HL-60/S4 treated with phorbol 12-myristate 13-acetate at 8.2 ng/mL for 4 days and 3 days (cell line): ENCODE measurements around the gene LDHAL6B.

Experiments
- in situ Hi-C: fragments of 300-500 bp; cut with MboI; formaldehyde crosslinking; loops from 2 replicates; pipeline ENCODE4 v1.15.0; 2022; ENCODE audit warnings: low sequenced_read_pairs

LDHAL6B gene

DNA sequence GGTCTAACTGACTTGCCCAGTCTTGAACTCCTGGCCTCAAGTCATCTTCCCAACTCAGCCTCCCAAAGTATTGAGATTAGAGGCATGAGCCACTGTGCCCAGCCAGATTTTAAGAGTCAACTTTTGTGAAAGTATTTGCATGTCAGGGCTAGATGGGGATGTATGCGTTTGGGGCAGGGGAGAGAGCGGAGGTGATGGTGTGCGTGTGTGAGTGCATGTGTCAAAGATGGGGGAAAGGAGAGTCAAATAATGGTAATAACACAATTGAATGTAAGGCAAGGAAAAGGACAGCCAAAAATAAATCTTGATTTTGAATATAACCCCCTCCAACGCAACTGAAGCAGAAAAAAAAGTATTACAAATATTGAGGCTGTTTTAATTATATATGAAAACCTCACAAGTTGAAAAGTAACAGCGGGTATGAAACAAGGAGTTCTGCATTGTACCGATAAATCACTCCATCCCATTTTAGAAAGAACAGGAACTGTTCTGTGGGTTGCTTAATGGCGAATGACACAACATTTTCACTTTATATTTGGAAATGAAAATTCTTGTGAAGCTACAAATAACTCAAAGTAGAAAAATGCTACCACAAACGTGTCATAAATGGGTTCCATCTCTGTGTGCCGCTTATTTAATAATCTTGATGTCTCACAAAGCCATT lies 29.9 kb upstream of the LDHAL6B start:
- in situ Hi-C loops: no loop called here

DNA sequence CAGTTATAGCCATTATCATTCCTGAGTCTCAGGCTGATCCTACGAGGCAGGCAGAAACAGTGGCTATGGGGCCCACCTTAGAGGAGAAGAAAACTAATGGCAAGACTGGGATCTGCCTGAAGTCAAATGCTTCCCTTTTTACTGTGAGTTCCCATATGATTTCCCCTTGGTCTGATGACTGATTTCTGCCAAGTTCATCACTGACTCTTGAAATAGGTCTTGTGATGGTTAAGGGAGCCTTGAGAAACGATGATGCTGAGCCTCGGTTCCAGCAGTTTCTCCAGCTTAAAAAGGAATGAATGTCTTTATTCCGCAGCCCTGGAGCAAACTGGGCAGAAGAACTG lies 29.4 kb upstream of the LDHAL6B start:
- in situ Hi-C loops: no loop called here

DNA sequence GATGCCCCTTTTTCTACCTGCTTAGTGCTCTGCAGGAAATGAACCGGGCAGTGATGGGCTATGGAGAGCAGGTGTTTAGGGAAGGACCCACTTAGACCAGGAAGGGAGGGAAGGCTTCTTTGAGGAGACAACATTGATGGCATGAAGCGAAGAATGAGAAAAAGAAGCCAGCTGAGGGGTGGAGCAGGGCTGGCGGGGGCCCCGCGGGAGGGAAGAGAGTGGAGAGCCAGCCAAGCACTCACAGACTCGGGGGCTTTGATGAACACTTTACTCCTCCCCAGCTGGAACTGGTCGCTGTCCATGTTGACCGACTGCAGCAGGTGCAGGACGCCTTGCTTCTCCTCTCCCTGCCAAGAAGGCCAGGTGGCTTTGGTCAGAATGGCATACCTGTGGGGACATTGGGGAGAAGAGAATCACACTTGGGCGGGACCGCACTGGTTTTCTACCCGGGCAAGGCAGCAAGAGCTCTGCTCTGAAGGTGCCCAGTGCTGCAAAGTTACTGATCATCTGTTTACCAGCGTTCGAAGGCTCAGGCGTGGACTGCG lies 28.4 kb upstream of the LDHAL6B start:
- in situ Hi-C loops: no loop called here

DNA sequence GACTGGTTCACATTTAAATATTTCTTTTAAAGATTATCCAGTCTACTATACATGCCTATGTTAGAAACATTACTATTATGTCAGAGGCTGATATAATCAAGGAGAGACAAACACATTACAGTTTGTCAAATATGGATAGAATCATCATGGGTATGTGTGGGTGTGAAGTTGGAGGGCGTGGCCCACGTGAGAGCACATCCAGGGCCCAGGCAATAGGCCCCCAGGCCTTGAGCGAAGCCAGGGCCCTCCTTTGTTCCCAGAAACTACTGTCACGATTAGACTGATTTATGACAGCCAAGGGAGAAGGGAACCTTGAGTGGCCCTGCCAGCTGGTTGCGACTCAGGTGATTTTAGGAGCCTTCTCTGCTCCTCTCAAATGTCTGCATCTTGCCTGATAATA lies 26.9 kb upstream of the LDHAL6B start:
- in situ Hi-C loops: no loop called here

DNA sequence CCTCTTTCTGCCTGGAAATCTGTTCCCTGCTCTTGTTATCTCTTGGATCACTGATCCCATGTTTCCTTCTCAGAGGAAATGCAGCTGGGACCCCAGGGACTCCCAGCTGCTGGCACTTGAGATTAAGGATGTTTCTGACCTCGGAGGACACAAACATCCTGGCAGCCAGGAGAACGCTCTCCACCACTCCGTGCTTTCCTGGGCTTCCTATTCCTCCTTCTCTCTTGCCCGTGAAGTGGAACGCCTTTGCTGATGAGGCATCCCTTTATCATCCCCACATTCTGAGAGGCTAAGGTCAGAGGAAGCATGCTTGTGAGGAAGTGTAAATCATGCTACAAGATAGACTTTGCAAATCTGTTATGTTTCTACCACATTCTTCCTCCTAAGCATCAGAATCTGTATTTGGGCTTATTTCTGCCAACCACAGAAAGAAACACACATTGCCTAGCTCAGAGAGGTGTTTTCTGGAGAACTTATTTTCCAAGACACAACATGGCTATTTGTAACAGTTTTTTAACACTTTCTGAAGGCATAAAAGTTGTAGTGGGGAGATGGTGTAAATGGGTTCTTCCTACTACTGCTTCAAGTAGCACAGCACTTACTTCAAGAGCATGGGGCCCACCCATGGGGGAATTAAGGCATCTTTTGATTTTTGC lies 25.6 kb upstream of the LDHAL6B start:
- in situ Hi-C loops: no loop called here

DNA sequence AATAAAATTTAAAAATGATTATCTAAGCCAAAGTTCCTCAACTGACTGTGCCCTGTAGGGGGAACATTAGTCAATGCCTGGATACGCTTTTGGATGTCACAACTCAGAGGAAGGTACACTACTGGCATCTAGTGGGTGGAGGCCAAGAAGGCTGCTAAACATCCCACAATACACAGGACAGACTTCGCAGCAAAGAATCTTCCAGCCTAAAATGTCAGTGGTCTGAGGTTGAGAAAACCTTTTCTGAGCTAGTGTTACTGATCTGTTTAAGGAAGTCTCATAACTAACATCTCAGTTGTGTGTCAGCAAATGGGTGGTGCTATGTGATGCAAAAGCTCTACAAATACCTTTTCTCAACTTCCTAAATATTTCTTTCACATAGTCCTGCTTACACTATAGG lies 20.9 kb upstream of the LDHAL6B start:
- in situ Hi-C loops: no loop called here

DNA sequence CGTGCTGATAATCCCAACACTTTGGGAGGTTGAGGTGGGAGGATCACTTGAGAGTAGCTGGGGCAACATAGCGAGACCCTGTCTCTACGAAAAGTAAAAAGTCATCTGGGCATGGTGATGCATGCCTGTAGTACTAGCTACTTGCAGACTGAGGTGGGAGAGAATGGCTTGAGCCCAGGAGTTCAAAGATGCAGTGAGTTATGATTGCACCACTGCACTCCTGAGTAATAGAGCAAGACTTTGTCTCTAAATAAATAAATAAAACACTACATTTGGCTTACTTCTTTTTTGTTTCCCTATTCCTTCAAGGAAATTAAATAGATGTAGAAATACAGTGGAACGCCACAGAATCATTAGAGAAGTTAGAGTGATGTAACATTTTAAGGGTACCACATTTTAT lies 20.1 kb upstream of the LDHAL6B start:
- in situ Hi-C loops: no loop called here

DNA sequence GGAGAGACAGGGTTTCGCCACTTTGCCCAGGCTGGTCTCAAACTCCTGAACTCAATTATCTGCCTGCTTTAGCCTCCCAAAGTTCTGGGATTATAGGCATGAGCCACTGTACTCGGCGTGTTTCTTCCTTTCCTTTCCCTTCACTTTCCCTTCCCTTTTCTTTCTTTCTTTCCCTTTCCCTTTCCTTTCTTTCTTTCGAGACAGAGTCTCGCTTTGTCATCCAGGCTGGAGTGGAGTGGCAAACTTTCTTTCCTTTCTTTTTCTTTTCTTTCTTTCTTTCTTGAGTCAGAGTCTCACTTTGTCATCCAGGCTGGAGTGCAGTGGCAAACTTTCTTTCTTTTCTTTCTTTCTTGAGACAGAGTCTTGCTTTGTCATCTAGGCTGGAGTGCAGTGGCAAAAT lies 17.4 kb upstream of the LDHAL6B start:
- in situ Hi-C loops: no loop called here

DNA sequence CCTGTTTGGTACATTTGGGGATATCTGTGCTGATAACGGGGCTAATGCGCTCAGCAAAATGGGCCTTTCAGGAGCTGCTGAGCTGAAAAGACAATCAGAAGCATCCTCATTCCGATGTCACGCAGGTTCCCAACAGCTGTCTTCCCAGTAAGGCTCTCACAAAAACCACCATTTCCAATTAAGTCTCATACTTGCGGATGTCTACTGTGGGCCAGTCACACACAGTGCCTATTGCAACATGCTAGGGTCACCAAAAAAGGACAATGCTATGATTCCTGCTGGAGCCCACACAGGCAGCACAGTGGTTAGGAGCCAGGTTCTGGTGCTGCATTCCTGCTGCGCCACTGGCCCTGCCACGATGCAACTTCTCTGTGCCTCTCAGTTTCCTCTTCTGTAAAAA lies 16.4 kb upstream of the LDHAL6B start:
- in situ Hi-C loops: no loop called here

DNA sequence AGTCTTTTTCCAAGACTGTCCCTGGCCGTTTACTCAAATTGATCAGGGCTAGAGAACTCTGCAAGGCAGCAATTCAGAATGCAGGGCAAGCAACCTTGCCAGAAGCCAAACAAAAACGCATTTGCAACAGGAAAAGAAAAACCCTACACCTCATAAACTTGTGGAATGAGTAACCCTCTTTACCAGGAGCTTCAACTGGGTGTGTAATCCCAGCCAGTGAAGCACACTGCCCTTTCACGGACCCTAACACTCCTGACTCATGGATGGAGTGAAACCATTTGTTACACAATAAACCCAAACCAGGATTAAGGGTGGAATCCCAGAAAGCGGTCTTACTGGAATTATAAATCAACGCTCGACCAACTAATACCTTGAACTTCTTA lies 14.8 kb upstream of the LDHAL6B start:
- in situ Hi-C loops: no loop called here

DNA sequence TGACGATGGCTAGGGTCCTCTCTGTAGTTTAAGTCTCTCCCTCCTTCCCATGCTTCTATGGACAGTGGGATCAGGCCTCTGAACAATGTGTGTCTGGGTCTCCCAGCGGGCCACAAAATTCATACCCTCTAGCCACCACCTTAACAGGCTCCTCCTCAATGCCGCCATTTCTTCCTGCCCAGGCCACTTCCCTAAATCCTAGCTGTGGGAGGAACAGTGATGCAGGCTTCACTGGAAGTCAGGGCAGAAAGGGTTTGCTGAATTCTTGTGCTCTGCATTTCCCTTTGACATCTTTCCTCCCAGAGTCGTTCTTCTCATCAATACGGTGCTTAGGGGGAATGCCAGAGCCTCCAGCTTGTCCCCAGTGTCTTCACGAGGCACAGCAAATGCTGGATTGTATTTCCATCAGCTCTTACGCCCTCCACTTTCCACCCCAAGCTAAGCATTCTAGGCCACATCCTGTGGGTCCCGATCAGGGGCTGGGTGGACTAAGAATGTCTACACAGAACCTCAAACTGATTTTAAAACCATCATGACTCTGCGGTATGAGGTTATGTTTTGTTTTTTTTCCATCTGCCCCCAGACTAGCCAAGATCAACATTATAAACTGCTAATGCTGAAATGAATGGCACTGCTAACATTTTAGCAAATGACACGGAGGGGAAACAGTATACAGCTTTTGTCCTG lies 11.9 kb upstream of the LDHAL6B start:
- in situ Hi-C loops: no loop called here

DNA sequence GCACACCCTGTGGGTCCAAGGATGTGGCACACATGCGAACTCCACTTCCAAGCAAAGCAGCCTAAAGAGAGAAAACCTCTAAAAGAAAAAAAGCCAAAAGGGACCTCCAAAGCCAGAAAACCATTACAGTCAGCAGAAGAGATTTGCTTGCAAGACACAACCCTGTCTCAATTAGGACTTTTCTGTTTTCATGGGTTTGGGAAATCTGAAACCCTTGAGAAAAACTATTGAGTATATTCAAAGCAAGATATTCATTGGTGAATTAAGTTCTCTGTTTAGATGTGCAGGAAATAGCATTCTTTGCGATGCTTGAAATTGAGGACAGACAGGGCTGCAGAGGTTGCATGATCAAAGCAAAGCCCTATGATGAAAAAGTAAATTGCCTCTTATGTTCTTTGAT lies 10.2 kb upstream of the LDHAL6B start:
- in situ Hi-C loops: no loop called here

DNA sequence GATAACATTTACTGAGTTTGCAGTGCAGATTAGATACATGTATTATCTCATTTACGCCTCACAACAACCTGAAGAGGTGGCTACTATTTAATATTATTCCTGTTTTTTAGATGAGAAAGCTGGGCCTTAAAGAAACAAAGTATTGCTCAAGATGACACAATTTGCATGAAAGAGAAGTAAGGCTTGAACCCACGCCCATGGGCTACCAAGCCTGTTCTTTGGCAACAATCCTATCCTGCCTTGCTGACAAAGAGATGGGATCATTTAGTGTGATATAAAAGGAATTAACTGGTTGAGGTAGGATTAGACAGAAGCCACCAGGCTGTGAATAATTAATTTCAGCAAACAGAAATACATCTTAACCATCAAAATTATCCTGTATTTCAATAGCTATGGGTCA lies 9.2 kb upstream of the LDHAL6B start:
- in situ Hi-C loops: no loop called here

DNA sequence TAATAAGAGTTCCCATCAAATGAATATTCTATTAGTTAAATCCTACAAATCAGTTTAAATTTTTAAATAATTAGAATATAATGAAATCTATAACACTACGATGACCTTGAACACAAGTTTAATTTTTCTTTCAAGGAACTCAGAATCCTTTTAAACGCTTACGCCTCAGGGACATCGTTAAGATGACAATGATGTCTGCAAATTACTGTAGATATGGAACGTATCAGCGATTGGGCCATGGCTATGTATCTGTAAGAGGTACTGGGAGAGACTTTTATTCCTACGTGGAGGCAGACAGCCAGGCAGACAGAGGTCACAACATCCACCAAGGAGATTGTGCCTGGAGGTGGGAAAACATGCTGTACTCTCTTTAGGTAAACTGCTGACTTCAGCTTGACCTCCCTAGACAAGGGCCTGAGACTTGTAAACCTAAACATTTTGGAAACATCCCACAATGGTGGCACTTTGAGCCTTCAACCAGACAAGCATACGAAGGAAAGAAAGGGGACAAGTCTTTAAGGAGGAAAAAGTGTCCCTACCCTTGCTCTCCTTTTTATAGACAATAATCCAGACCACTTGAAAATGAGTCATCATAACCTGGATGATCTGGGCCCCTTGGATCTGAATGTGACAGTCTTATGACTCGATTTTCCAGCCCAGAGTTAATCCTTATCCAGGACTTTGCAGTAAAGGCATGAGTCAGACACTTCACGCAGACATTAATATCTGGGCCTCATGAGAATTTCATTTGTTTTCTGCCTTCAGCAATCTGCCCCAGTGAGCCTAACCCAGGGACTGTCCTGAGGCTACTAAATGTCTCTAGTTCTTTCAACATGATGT lies 6.8 kb upstream of the LDHAL6B start:
- in situ Hi-C loops: no loop called here

DNA sequence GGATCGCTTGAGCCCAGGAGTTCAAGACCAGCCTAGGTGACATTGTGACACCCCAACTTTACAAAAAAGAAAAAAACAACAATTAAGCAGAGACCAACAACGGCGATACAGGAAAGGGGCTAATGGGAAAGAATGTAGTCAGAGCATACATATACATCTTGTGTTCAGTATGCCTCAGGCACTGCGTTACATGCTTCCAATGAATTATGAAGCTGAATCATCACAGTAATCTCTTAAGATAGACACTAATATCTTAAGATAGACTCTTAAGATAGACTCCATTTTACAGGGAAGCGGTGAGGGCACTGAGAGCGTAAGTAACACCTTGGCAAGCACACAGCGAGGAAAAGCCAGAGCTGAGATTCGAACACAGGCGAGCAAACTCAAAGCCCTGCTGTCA lies 6.1 kb upstream of the LDHAL6B start:
- in situ Hi-C loops: no loop called here

DNA sequence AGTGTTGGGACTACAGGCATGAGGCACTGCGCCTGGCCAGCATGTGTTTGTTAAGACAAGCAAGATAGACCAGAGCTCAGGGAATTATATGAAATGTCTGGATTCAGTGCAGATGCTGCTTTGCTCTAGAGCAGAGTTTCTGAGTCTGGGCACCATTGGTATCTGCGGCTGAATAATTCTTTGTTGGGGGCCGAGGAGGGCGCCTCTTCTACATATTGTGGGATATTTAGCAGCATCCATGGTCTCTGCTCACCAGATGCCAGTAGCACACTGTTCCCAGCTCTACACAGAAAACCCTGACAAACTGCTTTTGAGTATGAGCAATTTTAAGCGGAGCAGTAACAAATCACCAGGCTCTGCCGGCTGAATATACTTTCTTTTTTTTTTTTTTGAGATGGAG lies 3.6 kb upstream of the LDHAL6B start:
- in situ Hi-C loops: no loop called here

DNA sequence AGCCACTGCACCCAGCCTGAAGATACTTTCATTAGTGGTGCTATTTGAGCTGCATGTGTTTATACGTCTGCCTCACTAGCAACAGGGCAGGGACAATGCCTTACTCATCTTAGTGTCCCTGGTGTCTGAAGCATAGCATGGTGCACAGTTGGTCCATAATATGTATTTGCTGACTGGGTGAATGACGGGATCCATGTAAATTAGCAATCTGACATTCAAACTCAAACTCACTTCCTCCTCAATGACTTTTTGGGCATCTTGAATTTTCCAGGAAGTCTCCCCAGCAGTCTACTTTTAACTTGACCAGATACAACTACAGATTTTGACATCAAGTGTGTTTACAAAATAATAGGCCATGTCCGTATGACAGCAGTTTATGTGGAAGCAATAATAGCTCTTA lies 3.0 kb upstream of the LDHAL6B start:
- in situ Hi-C loops: no loop called here

DNA sequence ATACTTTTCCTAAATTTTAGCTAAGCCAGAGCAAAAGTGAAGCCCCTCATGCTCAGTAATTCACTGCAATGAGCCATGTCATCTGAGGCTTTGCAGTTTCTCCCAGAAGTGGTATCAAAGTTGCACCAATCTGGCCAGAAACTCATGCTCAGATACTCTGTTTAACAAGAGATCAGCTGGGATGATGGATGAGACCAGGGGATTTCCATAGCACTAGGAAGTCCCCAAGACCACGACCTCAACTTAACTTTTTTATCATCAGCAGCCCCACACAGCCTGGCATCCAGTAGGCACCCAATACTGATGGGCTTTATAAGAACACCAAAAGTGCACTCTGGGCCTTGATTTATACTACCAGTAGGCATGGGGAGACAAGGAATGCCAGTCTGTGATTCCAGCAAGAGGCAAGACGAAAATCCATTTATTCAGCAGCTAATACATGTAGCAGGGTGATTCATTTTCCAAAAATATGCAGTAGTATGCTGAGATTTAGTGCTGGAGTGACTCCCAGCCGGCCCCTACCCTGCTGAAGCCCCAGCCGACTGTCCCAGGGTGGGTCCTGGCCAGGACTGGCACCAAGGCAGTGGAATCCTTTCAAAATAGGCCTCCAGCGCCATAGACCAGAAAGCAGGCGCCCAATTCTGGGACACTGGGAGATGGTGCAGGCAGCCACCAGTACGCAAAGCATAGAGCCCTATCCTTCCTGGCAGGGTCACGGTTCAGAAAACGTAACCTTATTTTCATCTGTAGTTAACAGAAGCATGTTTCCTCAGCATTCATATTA lies 612 bp upstream of the LDHAL6B start:
- in situ Hi-C loops: no loop called here

DNA sequence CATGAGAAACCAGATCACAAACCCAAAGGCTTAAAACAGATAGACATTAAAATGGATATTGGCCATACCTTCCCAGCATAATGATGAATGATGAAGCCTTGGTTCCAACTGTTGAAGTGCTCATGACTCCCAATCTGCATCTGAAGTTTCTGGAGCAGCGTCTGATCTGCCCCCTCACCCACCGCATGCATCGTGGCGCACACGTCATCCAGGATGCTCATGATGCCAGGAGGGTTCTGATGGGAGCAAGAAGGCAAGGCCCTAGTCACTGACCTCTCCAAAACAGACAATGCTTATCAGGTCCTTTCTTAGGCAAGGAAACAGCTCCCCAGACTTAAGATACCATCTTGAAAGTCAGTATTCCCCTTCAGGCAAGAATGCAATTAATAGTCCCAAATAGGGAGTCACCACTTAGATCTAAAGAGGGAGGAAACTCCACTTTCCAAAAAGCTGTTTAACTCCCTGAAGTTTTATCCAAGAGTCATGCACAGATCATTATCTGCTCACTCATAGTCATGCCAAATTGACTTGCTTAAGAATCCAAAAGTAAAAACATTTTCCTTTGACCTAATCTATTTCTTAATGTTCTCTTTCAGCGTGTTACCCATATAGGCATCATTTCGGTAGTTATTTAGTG lies 2.1 kb downstream of the LDHAL6B start:
- in situ Hi-C loops: no loop called here

DNA sequence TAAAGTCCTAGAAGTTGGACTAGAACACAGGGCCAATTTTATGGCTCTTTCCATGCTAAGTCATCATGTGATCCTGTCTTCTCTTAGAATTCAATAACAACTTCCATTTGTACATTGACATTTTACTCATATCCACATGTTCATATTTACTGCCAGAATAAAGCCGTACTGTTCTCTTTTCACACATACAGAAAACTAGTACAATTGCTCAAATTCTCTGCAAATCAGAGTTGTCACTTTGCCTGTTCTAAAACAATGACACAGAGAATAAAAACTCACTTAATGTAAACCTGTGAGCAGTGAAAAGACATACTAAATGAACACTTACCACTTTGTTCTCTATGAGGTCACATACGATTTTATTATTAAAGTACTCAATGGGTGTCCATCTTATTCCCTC lies 3.5 kb downstream of the LDHAL6B start:
- in situ Hi-C loops: no loop called here
